NCI-H2029 treated with DMSO at 0.1 percent for 48 hours (cell line): ENCODE results near the gene LDLRAD4.
"Not testable (repeated sequence)": the region's sequence is repeated elsewhere in the genome, so short reads cannot be mapped to it uniquely, and the experiment has no call there.

Experiments
- DNase-seq: peaks from one replicate; lab custom pipeline; 2025; lab: John Stamatoyannopoulos, UW

The LDLRAD4 gene

DNA sequence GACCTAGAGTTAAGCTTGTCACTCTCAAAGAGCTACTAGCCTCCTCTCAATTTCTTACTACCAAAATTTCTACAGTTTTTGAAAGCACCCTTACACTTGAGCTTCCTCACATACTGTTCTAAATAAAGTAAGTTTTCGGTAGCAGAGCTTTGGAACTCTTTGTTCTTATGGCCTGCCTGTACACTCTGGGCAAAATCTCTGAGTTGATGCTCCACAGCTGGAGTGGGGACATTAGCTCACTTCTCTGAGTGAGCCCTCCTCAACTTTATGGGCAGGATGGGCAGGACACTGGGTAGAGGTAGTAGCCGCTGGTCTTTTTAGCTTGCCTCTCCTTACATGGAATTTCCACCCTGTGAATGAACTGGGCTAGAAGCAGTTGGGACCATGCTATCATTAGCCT, 380.0 kb downstream of the LDLRAD4 start:
- no peak for DNase-seq

DNA sequence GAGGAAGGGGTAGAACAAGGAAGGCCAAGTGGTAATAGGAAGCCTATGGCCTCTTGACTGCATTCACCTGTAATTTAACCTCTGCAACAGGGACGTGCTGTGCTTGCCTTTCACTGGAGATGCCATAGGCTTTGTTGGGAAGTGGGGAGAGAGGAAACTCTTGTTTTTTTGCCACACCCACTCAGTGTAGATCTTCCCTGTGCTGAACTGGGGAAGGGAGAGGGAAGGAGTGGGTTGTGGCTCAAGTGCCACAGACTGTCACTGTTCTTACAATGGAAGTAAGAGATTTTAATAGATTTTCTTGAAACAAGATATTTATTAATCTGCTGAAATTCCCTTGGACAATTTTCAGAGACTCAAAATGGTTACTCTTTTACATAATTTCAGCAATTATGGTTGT, 380.5 kb downstream of the LDLRAD4 start:
- DNase-seq, result no peak

DNA sequence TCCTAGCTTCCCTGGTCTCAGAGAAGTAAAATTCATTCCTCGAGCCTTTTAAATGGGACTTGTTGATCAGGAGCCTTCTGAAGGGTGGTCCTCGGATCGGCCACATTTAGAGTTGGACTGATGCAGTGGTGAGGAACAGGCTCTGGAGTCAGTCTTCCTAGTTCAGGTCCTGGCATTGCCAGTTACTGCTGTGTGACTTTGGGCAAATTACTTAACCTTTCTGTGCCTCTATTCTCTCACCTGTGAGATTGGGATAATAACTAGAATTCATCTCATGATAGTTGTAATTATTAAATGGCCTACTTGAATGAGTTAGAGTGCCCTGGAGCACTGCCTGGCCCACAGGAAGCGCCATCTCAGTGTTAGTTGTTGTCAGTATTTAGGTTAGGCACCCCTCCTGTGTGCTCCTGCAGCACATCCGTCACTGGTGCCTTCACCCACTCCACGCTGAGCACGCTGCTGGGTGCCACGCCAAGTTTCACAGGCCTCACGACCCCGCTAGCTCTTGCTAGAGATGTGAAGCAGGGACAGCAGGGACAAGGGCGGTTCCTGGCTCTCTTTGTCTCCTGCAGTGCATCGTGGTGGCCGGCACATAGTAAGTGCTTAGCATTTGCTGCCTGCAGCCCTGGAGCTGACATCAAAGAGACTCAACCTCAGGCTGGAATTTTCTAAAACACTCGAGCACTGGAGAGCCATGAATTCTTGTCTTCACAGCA, 384.9 kb downstream of the LDLRAD4 start:
- no peak for DNase-seq

DNA sequence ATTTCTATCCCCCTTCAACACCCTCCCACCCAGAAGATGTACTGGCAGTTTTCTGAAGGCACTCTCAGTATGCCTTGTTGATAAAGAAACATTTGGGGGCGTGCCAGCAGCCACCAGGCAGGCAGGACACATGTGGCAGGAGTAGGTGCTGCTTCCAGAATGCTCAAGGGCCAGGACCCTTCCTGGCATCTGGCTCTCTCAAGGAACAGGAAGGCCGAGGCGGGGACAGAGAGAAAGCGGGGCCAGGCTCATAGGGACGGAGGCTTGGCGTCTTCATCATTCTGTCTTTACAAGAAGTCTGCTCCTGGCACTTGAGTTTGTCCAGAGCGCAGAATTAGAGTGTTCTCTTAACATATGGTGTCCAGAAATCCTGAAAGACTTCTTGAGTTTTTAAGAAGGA, 386.2 kb downstream of the LDLRAD4 start:
- DNase-seq, result no peak

DNA sequence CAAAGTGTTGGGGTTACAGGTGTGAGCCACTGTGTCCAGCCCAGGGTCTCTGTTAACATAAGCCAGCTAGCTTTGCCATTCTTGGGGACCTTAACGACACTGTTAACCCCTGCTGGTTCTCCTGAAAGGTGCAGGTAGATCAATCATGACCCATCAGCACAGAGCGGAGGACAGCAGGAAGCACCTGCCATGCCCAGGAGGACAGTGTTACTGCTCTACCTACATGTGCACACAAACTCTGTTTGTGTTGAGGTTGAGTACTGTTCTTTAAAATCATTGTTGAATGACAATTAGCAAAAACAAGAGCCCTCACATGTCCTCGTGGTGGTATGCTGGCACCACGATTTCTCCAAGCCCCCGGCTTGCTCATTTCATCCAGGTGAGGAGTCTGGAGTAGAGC, 386.9 kb downstream of the LDLRAD4 start:
- peak; percentile 19 for DNase-seq

DNA sequence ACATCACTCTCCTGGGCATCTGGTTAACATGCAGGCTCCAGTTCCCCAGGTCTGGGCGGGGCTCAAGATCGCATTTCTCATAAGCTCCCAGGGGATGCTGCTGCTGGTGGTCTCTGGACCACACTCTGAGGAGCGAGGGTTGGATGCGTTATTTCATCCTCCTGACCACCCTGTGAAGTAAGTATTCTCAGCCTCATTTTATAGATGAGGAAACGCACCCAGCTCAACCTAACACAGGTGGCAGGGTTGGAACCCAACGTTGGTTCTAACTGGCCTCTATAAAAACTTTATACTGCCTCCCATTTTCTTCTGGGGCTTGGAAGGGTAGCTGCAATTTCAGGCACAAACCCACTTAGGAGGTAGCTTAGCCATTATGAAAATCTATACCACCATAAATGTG, 387.3 kb downstream of the LDLRAD4 start:
- DNase-seq, result no peak

DNA sequence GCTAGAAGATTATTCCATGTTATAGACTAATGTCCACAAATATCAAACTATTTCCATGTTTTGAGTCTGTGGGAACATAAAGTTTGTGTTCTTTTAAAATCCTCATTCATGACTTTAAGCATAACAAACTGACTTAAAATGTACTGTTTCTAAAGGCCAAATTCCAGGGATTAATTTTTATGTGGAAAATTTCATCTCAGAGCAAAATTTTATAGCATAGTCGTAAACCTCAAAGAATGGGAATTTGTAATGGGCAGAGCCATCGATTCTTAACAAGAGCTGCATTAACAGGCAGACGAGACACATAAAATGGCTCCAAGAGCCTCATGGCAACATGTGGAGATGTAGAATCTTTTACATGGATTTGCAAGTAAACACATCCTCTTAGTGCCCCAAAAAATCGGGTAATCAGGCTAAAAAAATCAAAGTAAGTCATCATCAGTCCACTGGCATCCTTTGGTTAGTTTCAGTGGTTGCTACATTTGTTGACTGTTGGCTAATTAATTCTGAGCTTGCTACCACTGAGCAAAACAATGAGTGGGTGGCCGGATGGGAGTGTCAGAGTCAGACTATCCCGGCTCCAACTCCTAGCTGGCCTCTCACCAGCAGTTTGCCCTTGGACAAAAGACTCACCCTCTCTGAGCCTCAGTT, 388.2 kb downstream of the LDLRAD4 start:
- DNase-seq, result no peak

DNA sequence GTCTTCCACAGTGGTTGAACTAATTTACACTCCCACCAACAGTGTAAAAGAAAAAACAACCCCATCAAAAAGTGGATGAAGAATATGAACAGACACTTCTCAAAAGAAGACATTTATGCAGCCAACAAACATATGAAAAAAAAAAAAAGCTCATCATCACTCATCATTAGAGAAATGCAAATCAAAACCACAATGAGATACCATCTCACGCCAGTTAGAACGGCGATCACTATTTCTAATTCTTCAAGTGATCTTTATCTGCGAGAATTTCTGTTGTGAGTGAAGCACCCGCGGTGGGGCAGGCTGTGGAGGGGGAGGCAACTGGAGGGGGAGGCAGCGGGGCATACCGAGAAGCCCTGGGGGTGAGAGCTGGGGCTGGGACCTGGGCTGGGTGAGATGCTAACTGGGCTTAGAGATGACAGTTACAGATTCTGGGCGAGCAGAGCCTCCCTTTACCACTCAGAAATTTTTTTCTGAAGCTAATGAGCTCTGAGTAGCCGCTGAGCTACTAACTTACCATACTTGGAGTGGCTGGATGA, 389.5 kb downstream of the LDLRAD4 start:
- not testable (repeated sequence) for DNase-seq

DNA sequence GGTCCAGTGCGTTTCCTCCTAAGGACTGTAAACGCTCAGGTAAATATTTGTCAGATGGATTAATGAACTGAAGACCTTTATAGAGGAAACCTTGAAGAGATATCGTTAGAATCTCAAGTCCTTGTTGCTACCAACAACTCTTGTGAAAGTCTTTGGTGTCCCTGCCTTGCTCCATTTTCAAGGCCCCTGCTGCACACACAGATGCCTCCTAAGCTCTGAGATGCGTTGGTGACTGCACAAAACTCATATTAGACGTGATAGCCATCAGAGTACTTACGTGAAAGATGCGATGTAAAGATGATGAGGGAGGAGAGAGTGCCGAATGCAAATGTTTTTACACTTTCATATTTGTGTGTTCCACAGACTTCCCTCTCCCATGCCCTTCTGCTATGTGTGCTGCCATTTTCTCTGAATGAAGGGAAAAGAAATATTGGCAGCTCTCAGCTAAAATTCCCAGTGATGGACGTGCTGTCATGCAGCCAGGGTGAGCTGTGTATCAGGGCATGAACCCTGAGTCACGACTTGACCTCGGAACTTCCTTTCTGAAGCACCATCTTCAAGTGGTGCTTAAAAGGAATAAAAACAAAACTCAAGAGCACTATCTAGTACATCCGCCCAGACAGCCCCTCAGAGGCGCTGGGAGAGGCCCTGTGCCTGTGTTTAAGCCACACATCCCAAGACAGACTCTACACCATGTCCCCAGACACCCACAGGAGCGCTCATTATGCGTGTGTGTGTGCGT, 390.4 kb downstream of the LDLRAD4 start:
- DNase-seq, result no peak

DNA sequence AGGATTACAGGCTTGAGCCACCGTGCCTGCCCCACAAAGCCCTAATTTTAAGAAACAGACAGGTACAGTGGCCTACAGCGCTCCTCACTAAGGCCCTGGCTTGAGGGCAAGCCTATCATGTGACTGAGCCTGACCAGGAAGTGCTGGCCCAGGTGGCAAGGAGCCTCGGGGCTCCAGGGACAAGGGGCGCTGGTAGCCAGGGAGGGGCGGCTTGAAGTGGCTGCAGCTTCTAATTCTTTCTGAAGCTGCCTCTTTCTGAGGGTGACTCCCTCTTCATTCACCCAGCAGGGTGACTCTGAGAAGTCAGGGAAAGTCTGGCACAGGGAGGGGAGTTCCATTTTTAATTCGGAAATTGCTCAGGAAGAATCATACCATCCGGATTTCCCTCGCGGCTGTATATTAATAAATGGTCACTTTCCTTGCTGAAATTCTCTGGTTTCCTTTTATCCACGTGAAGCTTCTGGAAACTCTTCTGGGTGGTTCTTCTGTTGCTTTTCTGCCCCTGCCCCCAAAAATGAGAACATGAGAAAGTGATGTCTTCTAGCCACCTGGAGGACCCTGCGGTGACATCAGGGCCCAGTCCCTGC, 392.1 kb downstream of the LDLRAD4 start:
- DNase-seq, result no peak

DNA sequence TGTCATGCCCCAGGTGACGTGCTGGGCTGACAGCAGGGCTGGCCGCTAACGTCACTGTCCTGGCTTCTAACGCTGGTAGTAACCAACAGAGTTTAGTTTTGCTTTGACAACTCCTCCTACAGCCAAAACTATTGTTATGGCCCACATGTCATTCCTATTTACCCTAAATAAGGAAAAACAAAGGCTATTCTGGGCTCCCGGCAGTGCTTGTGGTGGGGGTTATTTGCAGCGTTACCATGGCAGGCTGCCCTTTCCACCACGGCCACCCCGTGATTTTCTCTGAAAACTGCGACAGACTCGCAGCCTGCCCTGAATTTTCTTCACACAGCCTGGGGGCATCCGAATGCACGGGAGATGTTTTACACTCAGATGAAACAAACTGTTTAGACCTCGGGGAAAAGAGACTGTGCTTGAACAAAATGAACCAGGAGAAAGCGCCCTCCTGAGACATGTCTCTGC, 392.6 kb downstream of the LDLRAD4 start:
- no peak for DNase-seq

DNA sequence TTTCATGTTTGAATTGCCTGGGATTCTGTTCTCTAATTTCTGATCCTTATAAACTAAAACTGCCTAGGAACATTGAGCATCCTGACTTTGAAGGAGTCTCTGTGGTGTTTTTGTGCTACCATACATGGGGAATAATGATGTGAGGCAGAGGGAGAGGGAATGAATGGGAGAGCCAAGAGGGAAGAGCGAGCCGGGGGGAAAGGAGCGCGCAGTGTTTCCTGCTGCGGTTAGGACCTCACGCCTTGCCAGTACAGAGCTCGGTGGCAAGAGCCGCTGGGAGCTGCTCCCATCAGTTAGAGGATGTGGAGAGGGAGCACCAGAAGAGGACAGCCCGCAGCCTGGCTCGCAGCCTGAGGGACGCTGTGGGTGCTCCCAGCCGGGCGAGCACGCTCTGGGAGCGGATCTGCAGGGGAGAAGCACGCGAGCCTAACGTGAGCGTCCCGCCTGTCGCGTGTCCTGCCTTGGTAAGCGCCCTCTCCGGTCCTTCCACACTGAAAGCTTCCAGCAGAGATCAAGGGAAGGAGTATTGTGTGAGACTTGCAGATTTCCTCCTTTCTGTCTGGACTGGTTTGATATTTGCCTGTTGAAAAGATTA, 393.1 kb downstream of the LDLRAD4 start:
- no peak for DNase-seq

DNA sequence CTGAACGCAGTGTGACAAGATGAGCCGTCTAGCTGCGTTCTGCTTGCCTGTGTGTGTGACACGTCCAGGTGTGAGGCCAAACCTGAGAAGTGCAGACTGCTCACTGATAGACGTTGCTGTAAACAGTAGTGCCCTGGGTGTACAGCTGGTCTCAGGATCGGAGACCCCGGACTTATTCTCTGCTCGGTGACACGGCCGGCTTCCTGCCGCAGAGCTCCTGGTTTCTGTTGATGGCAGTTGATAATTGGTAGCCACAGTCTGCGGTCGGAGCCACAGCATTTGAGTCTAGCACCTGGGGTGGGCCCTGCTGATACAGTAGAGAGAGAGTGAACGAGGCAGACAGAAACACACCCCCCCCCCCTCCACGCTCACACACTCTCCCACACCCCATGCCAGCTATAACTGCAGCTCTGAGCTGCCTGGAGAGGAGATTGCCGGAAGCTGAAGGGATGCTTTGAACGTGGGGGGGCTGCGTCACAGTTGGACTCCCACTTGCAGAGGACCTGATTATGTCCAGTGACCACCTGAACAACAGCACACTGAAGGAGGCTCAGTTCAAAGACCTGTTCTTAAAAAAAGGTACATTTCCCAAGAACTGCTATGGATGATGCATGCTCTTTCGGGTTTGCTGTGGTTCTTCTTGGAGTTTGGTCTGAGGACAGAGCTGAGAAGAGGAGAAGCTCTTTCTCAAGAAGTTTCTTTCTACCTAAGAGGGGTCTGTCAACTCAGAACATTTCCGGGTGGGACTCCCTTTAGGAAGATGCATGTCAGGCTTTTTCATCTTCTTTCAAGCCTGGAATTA, 393.8 kb downstream of the LDLRAD4 start:
- DNase-seq, result no peak

DNA sequence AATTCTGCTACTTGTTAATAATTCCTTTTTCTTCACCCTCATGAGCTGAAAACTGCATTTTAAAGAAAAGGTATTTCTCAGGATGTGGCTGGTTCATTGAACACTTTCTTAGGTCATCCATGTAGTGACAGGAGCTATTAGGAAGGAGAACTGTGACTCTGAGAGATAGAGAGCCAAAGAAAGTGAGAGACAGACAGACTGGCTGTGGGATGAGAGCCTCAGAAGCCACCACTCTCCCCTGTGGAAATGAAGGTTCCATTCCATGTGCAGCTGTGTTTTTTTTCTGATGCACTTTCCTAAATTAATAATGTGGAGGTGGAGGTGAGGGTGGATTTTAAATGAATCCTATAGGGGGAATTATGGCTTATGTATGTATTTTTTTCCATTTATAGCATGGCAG, 394.5 kb downstream of the LDLRAD4 start:
- DNase-seq, result no peak

DNA sequence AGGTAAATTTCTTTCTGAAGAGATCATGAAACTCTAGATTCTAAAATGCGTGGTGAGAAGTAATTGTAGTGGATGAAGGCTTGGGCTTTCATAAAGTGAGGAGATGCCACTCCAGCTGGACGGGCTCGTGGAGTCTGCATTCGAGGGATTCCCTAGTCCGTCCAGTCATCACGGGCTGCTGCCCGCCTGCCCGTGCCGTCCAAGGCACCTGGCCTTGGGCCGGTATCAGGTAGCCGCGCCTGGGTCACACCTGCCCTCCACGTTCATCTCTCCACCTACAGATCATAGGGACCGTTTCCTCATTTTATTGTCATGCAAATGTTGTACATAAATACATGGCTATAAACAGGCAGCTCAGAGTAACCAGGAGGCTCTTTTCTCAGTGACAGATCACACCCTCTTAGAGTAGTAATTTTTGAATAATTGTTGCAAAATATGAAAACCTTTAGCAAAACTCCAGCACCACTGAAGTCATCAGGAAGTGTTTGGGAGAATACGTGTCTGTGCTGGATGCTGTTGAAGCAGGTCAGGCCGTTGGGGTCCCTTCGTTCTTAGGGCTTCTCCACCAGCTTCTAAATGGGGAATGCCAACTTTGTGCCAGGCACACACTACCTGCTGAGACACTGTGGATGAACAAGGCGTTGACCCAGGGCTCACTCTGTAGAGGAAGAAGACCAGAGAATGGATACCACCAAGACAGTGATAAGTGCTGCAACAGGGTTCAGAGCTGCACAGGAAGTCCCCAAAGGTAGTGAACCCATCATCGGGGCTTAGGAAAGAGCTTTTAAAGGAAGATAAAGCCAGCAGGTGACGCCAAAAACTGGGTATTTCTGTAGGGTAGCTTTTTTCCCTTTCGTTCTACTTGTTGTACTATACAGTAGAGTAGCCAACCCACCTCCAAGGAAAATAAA, 395.3 kb downstream of the LDLRAD4 start:
- DNase-seq, result no peak

DNA sequence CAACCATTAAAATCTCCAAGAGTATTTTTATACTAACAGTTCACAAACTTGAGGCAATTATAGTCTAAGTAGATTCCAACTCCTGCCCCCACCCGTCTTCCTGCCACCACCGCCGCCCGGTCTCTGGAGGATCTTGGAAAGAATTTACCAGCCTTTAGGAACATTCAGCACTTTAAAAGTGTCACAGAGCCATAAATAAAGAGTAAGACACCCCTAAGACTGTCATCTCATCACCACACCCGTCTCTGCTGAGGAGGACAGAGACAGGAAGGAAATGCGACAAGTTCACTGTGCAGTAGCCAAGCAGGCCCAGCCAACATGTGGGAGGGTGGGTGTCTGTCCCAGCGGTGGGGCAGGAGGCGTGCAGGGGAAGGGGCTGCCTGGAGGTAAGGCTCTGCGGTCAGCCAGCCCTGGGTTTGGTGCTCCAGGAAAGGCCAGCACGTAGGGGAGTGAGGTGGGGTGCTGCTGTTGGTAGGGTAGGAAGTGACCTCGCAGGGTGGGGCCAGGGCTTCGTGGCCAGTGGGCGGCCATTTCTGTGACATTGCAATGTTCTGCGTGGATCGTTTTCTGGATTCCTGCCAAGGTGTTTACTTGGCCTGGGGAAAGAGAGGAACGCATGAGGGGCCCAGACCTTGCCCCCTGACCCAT, 396.2 kb downstream of the LDLRAD4 start:
- no peak for DNase-seq

DNA sequence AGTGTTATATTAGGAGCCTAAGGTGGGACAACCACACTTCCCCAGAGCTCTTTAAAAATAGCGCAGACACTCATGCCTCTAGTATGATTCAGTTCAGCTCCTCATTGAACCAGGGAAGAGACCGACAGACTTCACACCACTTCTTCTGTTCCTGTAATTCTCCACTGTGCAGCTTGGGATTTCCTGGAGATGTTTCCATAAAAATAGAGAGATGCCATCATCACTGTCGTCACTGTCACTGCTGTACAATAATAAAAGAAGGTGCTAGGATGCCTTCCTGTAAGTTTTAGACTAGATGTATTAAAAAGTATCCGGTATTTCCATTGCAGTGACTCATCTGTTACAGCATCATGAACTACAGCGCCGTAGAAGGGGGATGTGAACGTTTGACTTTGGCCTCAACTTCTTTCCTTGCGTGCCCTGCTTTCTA, 396.9 kb downstream of the LDLRAD4 start:
- no peak for DNase-seq

DNA sequence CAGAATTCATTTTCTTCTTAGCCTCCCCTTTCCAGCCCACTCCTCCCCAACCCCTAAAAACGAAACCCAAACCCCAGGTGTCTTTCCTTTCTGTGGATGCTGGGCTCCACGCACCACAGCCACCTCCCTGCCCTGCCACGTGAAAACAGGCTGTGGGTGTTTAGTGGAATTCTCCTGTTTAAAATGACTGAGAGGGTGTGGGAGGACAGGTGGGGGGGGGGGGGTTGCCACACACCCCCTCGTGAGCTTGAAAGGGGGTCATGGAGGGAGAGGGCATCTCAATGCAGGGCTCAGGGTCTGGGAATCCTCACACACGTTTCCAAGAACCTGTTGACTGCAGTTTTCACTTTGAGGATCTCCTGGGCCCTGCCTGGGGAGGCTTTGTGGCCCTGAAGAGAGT, 397.5 kb downstream of the LDLRAD4 start:
- no peak for DNase-seq

DNA sequence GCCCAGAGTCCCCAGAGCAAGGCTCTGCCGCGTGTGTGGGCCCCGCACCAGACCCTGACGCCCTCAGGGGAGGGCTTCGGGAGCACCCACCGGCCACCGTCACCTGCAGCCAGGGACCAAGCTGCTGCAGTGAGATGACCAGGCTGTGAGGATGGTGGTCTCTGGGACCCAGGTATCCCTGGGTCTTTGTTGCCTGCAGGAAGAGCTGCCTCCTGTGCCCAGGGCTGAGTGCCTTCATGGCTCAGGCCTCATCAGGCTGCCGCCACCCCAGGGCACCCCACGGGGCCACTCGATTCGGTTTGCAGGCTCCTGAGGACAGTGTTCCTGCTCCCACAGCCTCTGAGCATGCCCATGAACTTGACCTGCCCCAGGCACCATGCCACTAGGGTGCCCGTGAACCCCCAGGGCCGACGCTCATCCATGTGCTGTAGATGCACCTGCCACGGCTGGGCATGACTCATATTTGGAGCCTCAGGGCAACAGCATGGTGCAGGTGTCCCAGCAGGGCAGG, 398.0 kb downstream of the LDLRAD4 start:
- no peak for DNase-seq
